WTC11 (cell line): Measurements from ENCODE around the gene ABCA1. TPM values are rescaled to one million over a fixed set of nuclear protein-coding genes. Genes with fewer than 3 reads are reported as not detected.

ENCODE experiments used
- ATAC-seq: fragments of 200-7000 bp; cut with Tn5 transposase; 2 replicates; pipeline ENCODE4 v1.10.0; 2021; ENCODE audit warnings: mild to moderate bottlenecking, moderate library complexity
- CTCF ChIA-PET: fragments of 300-600 bp; sonication (Branson Sonifier 250); formaldehyde crosslinking; loops from one replicate; lab custom pipeline; 2021; ENCODE audit warnings: antibody characterized with exemption; lab: Charles Lee
- POLR2A ChIA-PET: fragments of 350-600 bp; sonication (Branson Sonifier 250); formaldehyde crosslinking; loops from one replicate; lab custom pipeline; 2021; ENCODE audit warnings: antibody characterized with exemption; lab: Charles Lee
- DNase-seq: peaks from one replicate; pipeline ENCODE4 v3.0.0; 2021; ENCODE audit warnings: low spot score
- H3K27ac Mint-ChIP-seq: 2 replicates; pipeline ENCODE4 v1.8.0; 2021; ENCODE audit warnings: mixed read lengths
- H3K27me3 Mint-ChIP-seq: 2 replicates; pipeline ENCODE4 v1.8.0; 2021; ENCODE audit warnings: low read depth, mild to moderate bottlenecking, moderate library complexity, mixed read lengths
- H3K36me3 Mint-ChIP-seq: 2 replicates; pipeline ENCODE4 v1.8.0; 2021; ENCODE audit warnings: mixed read lengths
- H3K4me1 Mint-ChIP-seq: 2 replicates; pipeline ENCODE4 v1.8.0; 2022; ENCODE audit warnings: mixed read lengths
- H3K4me3 Mint-ChIP-seq: 2 replicates; pipeline ENCODE4 v1.8.0; 2021; ENCODE audit warnings: mild to moderate bottlenecking, moderate library complexity, mixed read lengths
- H3K9me3 Mint-ChIP-seq: 2 replicates; pipeline ENCODE4 v1.8.0; 2021; ENCODE audit warnings: mixed read lengths
- ATF3 ChIP-seq: sonication (generic); formaldehyde crosslinking; conservative IDR thresholded peaks from 2 replicates; pipeline ENCODE4 v1.8.1; 2022; ENCODE audit warnings: mild to moderate bottlenecking, missing genetic modification reagents
- E2F4 ChIP-seq: sonication (generic); formaldehyde crosslinking; IDR thresholded peaks from 2 replicates; pipeline ENCODE4 v1.8.1; 2022; ENCODE audit warnings: low read depth, mild to moderate bottlenecking, moderate library complexity, missing genetic modification reagents, borderline replicate concordance
- EMX1 ChIP-seq: fragments of 250-450 bp; sonication (Bioruptor Pico); IDR thresholded peaks from 2 replicates; pipeline ENCODE4 v1.8.0; 2021; ENCODE audit warnings: mild to moderate bottlenecking
- ESRRA ChIP-seq: sonication (generic); formaldehyde crosslinking; IDR thresholded peaks from 2 replicates; pipeline ENCODE4 v1.8.1; 2022; ENCODE audit warnings: mild to moderate bottlenecking, missing genetic modification reagents, borderline replicate concordance
- FOXJ3 ChIP-seq: sonication (generic); formaldehyde crosslinking; IDR thresholded peaks from 2 replicates; pipeline ENCODE4 v1.9.0; 2021; ENCODE audit warnings: missing genetic modification reagents, mild to moderate bottlenecking, borderline replicate concordance
- FOXP1 ChIP-seq: sonication (generic); formaldehyde crosslinking; IDR thresholded peaks from 2 replicates; pipeline ENCODE4 v1.8.0; 2022; ENCODE audit warnings: missing genetic modification reagents, mild to moderate bottlenecking, moderate library complexity, borderline replicate concordance
- HMGA2 ChIP-seq: fragments of 250-450 bp; sonication (Bioruptor Pico); IDR thresholded peaks from 2 replicates; pipeline ENCODE4 v1.4.0; 2021; ENCODE audit warnings: mild to moderate bottlenecking, moderate library complexity
- JAZF1 ChIP-seq: fragments of 250-450 bp; sonication (Bioruptor Pico); IDR thresholded peaks from 2 replicates; pipeline ENCODE4 v1.9.0; 2021; ENCODE audit warnings: moderate library complexity, mild to moderate bottlenecking, inconsistent platforms
- JUN ChIP-seq: sonication (generic); formaldehyde crosslinking; IDR thresholded peaks from 2 replicates; pipeline ENCODE4 v1.8.0; 2023; ENCODE audit warnings: mild to moderate bottlenecking, missing genetic modification reagents
- MAX ChIP-seq: sonication (generic); formaldehyde crosslinking; IDR thresholded peaks from 2 replicates; pipeline ENCODE4 v1.8.0; 2022; ENCODE audit warnings: mild to moderate bottlenecking, missing genetic modification reagents
- MLX ChIP-seq: sonication (generic); formaldehyde crosslinking; IDR thresholded peaks from 2 replicates; pipeline ENCODE4 v1.8.1; 2023; ENCODE audit warnings: mild to moderate bottlenecking, missing genetic modification reagents, moderate library complexity
- MYBL2 ChIP-seq: sonication (generic); formaldehyde crosslinking; IDR thresholded peaks from 2 replicates; pipeline ENCODE4 v1.8.1; 2023; ENCODE audit warnings: mild to moderate bottlenecking, moderate library complexity, missing genetic modification reagents
- NFATC4 ChIP-seq: fragments of 250-450 bp; sonication (Bioruptor Pico); IDR thresholded peaks from 2 replicates; pipeline ENCODE4 v1.9.0; 2021; ENCODE audit warnings: mild to moderate bottlenecking
- NFE2L1 ChIP-seq: sonication (generic); formaldehyde crosslinking; IDR thresholded peaks from 2 replicates; pipeline ENCODE4 v1.8.1; 2023; ENCODE audit warnings: missing genetic modification reagents
- NR2C2 ChIP-seq: sonication (generic); formaldehyde crosslinking; IDR thresholded peaks from 2 replicates; pipeline ENCODE4 v1.8.0; 2022; ENCODE audit warnings: mild to moderate bottlenecking, missing genetic modification reagents
- SMAD4 ChIP-seq: sonication (generic); formaldehyde crosslinking; IDR thresholded peaks from 2 replicates; pipeline ENCODE4 v1.8.0; 2022; ENCODE audit warnings: mild to moderate bottlenecking, missing genetic modification reagents
- ZBTB43 ChIP-seq: sonication (generic); formaldehyde crosslinking; IDR thresholded peaks from 2 replicates; pipeline ENCODE4 v1.8.1; 2023; ENCODE audit warnings: mild to moderate bottlenecking, missing genetic modification reagents
- ZMAT4 ChIP-seq: fragments of 250-450 bp; sonication (Bioruptor Pico); IDR thresholded peaks from 2 replicates; pipeline ENCODE4 v1.9.0; 2021; ENCODE audit warnings: mild to moderate bottlenecking
- ZNF263 ChIP-seq: sonication (generic); formaldehyde crosslinking; IDR thresholded peaks from 2 replicates; pipeline ENCODE4 v1.8.1; 2022; ENCODE audit warnings: low read depth, mild to moderate bottlenecking, moderate library complexity, missing genetic modification reagents
- ZNF396 ChIP-seq: fragments of 250-450 bp; sonication (Bioruptor Pico); IDR thresholded peaks from 2 replicates; pipeline ENCODE4 v1.8.0; 2021; ENCODE audit warnings: mild to moderate bottlenecking, moderate library complexity, borderline replicate concordance
- ZNF425 ChIP-seq: fragments of 250-450 bp; sonication (Bioruptor Pico); conservative IDR thresholded peaks from 2 replicates; pipeline ENCODE4 v1.9.0; 2021; ENCODE audit warnings: mild to moderate bottlenecking
- ZSCAN18 ChIP-seq: fragments of 250-450 bp; sonication (Bioruptor Pico); IDR thresholded peaks from 2 replicates; pipeline ENCODE4 v2.1.2; 2022; ENCODE audit warnings: mild to moderate bottlenecking, moderate library complexity
- total RNA-seq: library from RNA; stranded (reverse); gene quantifications from 3 replicates; pipeline ENCODE4 v1.2.3, GENCODE V29; 2021

ABCA1 gene
- total RNA-seq, 1 experiment from 2014 or later, result 7.8 TPM

- TF ChIP-seq FOXJ3 (CRISPR knock-in tag), result no peak
- TF ChIP-seq EMX1, result no peak
- TF ChIP-seq ZNF396 (CRISPR knock-in tag), result no peak
- no peak for TF ChIP-seq NR2C2 (CRISPR knock-in tag)
- no peak for TF ChIP-seq MAX
- TF ChIP-seq JAZF1 (CRISPR knock-in tag), result no peak
- TF ChIP-seq ZMAT4 (CRISPR knock-in tag), result no peak
- no peak for TF ChIP-seq E2F4
- TF ChIP-seq ZNF263, result no peak
- TF ChIP-seq NFE2L1 (CRISPR knock-in tag), result no peak
- TF ChIP-seq ATF3 (CRISPR knock-in tag), result no peak
- TF ChIP-seq FOXP1 (CRISPR knock-in tag), result no peak
- no peak for TF ChIP-seq HMGA2 (CRISPR knock-in tag)
These were observed 52.6 kb downstream of the ABCA1 start (continued) for GRCh38 chr9:104875320-104875719.

GRCh38 chr9:104873489-104873850 is 54.5 kb downstream of the ABCA1 start:
- peaks cover 43% of the 10 kb centered on the region for H3K4me1 Mint-ChIP-seq
- no peaks in the 10 kb centered on the region; the same call in 1 of the 2 replicates for H3K9me3 Mint-ChIP-seq
- no peak overlapping the region for H3K4me3 Mint-ChIP-seq
- CTCF ChIA-PET, result interaction anchor here (1.6 kb wide), 1 partner anchor 10 kb away, joined by 6 read pairs; no protein-coding TSS in a partner anchor
- no peak for TF ChIP-seq ZBTB43 (CRISPR knock-in tag)
- peaks cover 2% of the 10 kb centered on the region; the same call in 1 of the 2 replicates for H3K27me3 Mint-ChIP-seq
- no peak for ATAC-seq
- H3K27ac Mint-ChIP-seq, result no peak overlapping the region
- DNase-seq, result no peak
- H3K36me3 Mint-ChIP-seq, result peaks cover 12% of the 10 kb centered on the region
- POLR2A ChIA-PET, result no interaction called here

GRCh38 chr9:104872656-104873488 is 55.1 kb downstream of the ABCA1 start:
- peaks cover 12% of the 10 kb centered on the region for H3K36me3 Mint-ChIP-seq
- POLR2A ChIA-PET, result interaction anchor here (0.5 kb wide), 1 partner anchor 126 kb away, joined by 3 read pairs; no protein-coding TSS in a partner anchor
- DNase-seq (no peak), ATAC-seq (no peak)
- H3K27ac Mint-ChIP-seq, result no peak overlapping the region
- peaks cover 48% of the 10 kb centered on the region for H3K4me1 Mint-ChIP-seq
- H3K9me3 Mint-ChIP-seq, result no peaks in the 10 kb centered on the region; the same call in 1 of the 2 replicates
- no peak overlapping the region for H3K4me3 Mint-ChIP-seq
- CTCF ChIA-PET, result interaction anchor here (1.6 kb wide), 1 partner anchor 10 kb away, joined by 6 read pairs; no protein-coding TSS in a partner anchor
- H3K27me3 Mint-ChIP-seq, result peaks cover 2% of the 10 kb centered on the region; the same call in 1 of the 2 replicates
- no peak for TF ChIP-seq ESRRA (CRISPR knock-in tag)
- TF ChIP-seq SMAD4 (CRISPR knock-in tag), result no peak
- no peak for TF ChIP-seq MYBL2 (CRISPR knock-in tag)
- no peak for TF ChIP-seq MAX
- TF ChIP-seq ZSCAN18 (CRISPR knock-in tag), result no peak
- TF ChIP-seq ZNF425 (CRISPR knock-in tag), result no peak
- no peak for TF ChIP-seq MLX (CRISPR knock-in tag)
- TF ChIP-seq E2F4, result no peak
- TF ChIP-seq NFATC4, result no peak
- TF ChIP-seq JUN (CRISPR knock-in tag), result no peak
- no peak for TF ChIP-seq EMX1
